ENCODE results near the gene JPH2.
"Not testable (repeated sequence)": the region's sequence is repeated elsewhere in the genome, so short reads cannot be mapped to it uniquely, and the experiment has no call there.

DNA sequence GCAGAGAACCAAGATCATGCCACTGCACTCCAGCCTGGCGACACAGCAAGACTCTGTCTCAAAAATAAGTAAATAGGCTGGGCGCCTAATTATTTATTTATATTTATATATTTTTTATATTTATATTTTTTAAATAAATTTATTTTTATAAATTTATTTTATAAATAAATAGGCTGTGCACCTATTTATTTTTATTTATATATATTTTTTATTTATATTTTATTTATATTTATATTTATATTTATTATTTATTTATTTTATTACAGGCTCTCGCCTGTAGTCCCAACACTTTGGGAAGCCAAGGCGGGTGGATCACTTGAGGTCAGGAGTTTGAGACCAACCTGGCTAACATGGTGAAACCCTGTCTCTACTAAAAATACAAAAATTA lies 45.5 kb upstream of the JPH2 start:
- TF ChIP-seq, protein P1, sequence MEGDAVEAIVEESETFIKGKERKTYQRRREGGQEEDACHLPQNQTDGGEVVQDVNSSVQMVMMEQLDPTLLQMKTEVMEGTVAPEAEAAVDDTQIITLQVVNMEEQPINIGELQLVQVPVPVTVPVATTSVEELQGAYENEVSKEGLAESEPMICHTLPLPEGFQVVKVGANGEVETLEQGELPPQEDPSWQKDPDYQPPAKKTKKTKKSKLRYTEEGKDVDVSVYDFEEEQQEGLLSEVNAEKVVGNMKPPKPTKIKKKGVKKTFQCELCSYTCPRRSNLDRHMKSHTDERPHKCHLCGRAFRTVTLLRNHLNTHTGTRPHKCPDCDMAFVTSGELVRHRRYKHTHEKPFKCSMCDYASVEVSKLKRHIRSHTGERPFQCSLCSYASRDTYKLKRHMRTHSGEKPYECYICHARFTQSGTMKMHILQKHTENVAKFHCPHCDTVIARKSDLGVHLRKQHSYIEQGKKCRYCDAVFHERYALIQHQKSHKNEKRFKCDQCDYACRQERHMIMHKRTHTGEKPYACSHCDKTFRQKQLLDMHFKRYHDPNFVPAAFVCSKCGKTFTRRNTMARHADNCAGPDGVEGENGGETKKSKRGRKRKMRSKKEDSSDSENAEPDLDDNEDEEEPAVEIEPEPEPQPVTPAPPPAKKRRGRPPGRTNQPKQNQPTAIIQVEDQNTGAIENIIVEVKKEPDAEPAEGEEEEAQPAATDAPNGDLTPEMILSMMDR (IDR thresholded peaks at IDR 0.05; ENCODE audit: low read length) = not testable (repeated sequence)
- TF ChIP-seq EZH2 (optimal IDR thresholded peaks at IDR 0.05; ENCODE audit: low read depth, low read length); EZH2phosphoT487 (IDR thresholded peaks at IDR 0.05; ENCODE audit: low read length): not testable (repeated sequence)
